Measurements from ENCODE around the gene XPC.

XPC gene

GRCh38 chr3:14178247-14179113, at the start of gene XPC, which contains the start of gene LSM3:
TSS of gene XPC (minus strand) at chr3:14178601. CDS start at chr3:14178568, 33 bp downstream.
TSS of gene LSM3 (plus strand) at chr3:14178817. CDS start at chr3:14178861, 44 bp downstream.
- Histone ChIP-seq H3K27ac (ENCODE audit: extremely low read depth, low read depth, low read length) (peak within 1 kb of the TSS; percentile 79), H3K9me3 (ENCODE audit: control insufficient read depth, insufficient read depth, low read depth, low read length) (no peaks in the 10 kb centered on the region), H3K36me3 (ENCODE audit: control insufficient read depth in 2 of 2, insufficient read depth in 1 of 2, low read length in 2 of 2) (peaks cover 12 to 27% of the 10 kb centered on the region in 2 experiments), H3K4me3 (ENCODE audit: low read depth, low read length) (peak within 1 kb of the TSS; percentile 87), H3K4me1 (ENCODE audit: control insufficient read depth, insufficient read depth, low read length) (peaks cover 7% of the 10 kb centered on the region; the same call in 1 of the 2 replicates)
- ChIA-PET POLR2A (interaction anchor here (0.6 to 2.4 kb wide), 21 partner anchors 8 to 887 kb away, joined by 3 to 32 read pairs (median 4); partner anchors contain the start of genes CCDC174, CHCHD4, MRPS25 and TMEM43), CTCF (interaction anchor here (0.6 to 1.6 kb wide), 6 partner anchors 14 to 520 kb away, joined by 3 to 8 read pairs (median 4); no protein-coding TSS in a partner anchor)
- TF ChIP-seq ZFP69B (tag by site-specific recombination; IDR thresholded peaks at IDR 0.05) (no peak), MEIS1 (CRISPR knock-in tag; IDR thresholded peaks at IDR 0.05; ENCODE audit: borderline replicate concordance) (no peak), ZNF26 (tag by site-specific recombination; IDR thresholded peaks at IDR 0.05) (no peak), REPIN1 (tag by site-specific recombination; IDR thresholded peaks at IDR 0.05; ENCODE audit: low read depth) (no peak), ZNF266 (tag by site-specific recombination; IDR thresholded peaks at IDR 0.05; ENCODE audit: low read depth) (no peak), ZSCAN5A (tag by site-specific recombination; IDR thresholded peaks at IDR 0.05) (peak; percentile 93), GLI2 (tag by site-specific recombination; IDR thresholded peaks at IDR 0.05; ENCODE audit: borderline replicate concordance, low read depth) (no peak), ZNF280D (tag by site-specific recombination; IDR thresholded peaks at IDR 0.05) (no peak), ZNF610 (tag by site-specific recombination; IDR thresholded peaks at IDR 0.05; ENCODE audit: borderline replicate concordance) (0 out of 2 replicates have a peak, but pooled peaks have one; percentile 43), ZSCAN4 (tag by site-specific recombination; IDR thresholded peaks at IDR 0.05) (no peak), ZNF335 (tag by site-specific recombination; conservative IDR thresholded peaks at IDR 0.05) (peak; percentile 99), ZNF157 (tag by site-specific recombination; IDR thresholded peaks at IDR 0.05) (no peak), ZNF776 (tag by site-specific recombination; IDR thresholded peaks at IDR 0.05; ENCODE audit: borderline replicate concordance) (no peak), HIC1 (tag by site-specific recombination; IDR thresholded peaks at IDR 0.05) (no peak), ZNF560 (tag by site-specific recombination; IDR thresholded peaks at IDR 0.05; ENCODE audit: borderline replicate concordance) (no peak), PRDM10 (tag by site-specific recombination; IDR thresholded peaks at IDR 0.05) (0 out of 2 replicates have a peak, but pooled peaks have one; percentile 31), ZNF707 (tag by site-specific recombination; IDR thresholded peaks at IDR 0.05) (no peak), GFI1B (tag by site-specific recombination; IDR thresholded peaks at IDR 0.05) (0 out of 2 replicates have a peak, but pooled peaks have one; percentile 14), EGR2 (tag by site-specific recombination; IDR thresholded peaks at IDR 0.05; ENCODE audit: low read depth) (peak; percentile 66), ZNF274 (IDR thresholded peaks at IDR 0.05; ENCODE audit: low read length) (no peak), ZNF274 (tag by site-specific recombination; IDR thresholded peaks at IDR 0.05; ENCODE audit: borderline replicate concordance) (no peak), ZNF544 (tag by site-specific recombination; IDR thresholded peaks at IDR 0.05) (no peak), ZNF660 (tag by site-specific recombination; IDR thresholded peaks at IDR 0.05) (peak; percentile 75; the same call in 1 of the 2 replicates)

All from HEK293 (cell line).